Ammon's horn (tissue), 1 donor: ENCODE data around the gene PDE4D.

ENCODE experiments used
- DNase-seq: peaks from one replicate; pipeline ENCODE4 v3.0.0-alpha.2; 2016; ENCODE audit warnings: low spot score

The PDE4D gene

DNA sequence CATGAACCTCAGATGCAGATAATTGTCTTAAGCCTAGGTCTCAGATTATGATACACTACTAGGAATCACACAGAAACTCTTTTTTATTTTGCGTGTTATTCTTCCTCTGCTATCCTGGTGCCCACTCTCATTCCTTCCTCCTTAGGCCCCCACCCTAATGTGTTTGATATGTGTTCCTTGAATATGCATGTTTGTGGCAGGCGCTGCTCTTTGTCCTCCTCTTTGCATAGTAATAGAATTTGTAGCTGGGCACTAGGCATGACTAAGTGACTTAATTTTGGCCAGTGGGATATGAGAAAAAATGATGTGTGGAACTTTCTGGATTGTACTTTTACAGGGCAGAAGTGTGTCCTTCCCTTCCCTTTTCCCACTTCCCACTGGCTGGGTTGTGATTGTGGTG is 965.6 kb downstream of the PDE4D start:
- DNase-seq = no peak

DNA sequence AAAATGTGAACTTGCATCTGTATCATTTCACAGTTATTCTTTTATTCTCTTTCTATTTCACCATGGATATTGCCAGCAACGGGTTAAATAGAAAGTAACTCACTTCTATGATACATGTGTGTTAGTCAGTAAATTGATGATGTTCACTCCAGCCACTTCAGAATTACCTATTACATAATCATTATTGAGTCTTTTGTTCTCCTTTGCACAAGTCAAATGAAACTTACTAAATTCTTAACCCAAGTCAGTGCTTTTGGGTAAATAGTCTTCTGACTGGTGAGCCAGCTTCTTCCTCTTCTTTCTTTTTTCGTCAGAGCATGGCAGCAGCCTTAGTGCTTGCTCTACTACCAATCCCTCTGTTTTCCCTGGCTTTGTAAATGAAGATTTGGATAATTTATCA is 966.3 kb downstream of the PDE4D start:
- DNase-seq = no peak

DNA sequence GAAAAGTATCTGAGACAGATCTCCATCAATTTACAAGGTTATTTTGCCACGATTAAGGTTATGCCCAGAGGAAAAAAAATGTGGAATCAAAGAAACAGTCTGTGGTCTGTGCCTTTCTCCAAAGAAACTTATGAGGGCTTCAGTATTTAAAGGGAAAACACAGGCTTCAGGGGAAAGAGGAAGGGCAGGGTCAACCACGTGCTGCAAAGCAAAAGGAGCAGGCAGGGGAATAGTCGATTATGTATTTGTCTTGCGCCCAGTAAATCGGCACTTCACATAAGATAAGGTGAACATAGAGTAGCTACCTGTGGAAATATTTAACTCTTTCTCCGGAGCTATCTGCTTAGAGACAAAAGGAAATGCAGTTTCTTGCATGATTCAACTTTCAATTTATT is 967.0 kb downstream of the PDE4D start:
- no peak for DNase-seq

DNA sequence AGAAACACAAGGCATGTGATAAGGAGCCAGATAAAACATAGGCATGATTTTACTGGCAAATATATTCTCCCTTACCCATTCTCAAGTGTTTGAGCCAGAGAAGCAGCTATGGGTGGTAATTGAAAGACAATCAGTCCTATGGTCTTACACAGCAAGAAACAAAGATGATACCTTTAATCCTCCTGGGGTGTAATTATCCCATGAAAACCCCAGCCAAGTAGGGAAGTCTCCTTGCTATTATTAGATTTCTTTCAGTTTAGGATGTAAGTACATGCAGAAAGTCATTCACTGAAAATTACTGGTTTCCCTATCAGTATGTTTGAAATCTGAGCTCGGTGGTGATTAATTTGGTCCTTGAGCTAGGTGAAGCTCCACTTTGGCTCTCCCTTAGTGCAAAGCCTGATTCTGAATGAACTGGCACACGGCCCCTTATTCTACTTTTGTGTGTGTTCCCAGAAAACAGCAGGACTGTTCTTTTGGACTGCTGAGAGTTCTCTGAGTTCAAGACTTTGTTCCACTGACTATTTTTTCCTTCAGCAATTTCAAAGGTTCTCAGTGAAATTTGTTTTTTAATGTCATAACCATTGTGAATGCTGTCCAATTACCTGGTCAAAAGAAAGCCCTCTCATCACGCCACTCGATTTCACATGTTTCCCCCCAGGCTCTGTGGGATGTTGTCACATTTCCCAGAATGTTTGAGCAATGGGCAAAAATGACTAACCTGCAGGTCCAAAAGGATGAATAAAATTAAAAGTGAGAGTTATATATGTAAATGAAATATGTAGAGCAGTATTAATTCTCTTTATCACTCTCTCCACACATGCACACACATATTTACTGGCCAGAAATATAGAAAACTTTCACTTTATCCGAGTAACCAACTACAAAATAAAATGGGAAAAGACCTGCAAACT is 967.6 kb downstream of the PDE4D start:
- DNase-seq = peak; percentile 46

DNA sequence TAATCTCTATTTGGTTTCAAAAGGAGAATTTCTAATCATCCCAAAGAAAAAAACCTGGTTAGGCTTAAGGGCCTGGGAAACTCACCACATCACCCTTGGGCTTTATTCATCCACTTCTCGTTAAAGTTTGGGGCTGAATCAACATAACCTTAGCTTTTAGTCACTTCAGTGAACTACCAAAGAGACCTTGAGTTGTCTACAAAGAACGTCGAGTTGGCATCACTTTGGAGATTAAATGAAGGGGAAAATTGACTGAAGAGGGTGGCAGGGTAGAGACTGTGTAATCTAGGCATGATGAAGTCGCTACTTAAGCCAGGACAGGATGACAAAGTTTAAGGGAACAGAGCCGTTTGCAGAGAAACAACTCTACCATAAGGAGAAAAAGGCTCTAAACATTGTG is 969.2 kb downstream of the PDE4D start:
- peak; percentile 55 for DNase-seq

GRCh38 chr5:58923355-58923754 is 970.2 kb downstream of the PDE4D start:
- DNase-seq = no peak

DNA sequence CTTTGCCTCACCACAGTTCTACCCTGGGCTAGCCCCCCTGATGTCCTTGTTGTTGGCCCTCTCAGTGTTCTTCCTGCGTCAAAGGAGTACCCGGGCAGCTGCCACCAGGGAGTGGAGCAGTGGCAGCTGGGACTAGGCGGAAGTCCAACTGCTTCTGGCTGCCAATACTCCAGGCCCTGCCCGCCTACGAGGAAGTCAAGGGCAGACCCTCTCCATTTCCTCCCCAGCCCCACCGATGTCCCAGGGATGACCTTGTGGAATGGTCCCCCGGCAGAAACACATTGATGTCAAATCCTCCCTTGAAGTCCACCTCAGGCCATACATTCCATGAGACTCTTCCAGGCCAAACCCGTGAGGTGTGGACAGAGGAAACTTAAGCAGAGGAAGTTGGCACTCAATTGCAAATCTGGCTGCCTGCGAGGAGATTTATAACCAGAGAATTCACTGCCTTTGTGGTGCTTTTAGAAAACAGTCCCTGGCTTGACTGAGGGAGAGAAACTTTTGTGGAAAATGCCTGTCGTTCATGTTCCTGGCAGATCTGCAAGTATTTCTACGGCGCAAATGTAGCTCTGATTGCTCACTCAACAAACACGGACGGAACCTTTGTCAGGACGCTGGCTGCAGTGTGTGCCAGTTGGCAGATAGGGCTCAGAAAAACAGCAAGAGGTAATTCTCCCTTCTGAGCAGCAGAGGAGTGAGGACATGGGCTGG is 970.9 kb downstream of the PDE4D start:
- peak; percentile 80 for DNase-seq

- DNase-seq = no peak
These were observed 972.4 kb downstream of the PDE4D start for GRCh38 chr5:58921159-58921558.

GRCh38 chr5:58919833-58920232 is 973.7 kb downstream of the PDE4D start:
- no peak for DNase-seq
